Hematopoietic multipotent progenitor cell treated with erythropoietin and hydrocortisone succinate and interleukin-3 and kit ligand, for 15 days (in vitro differentiated cells): Measurements from ENCODE around the gene P4HB.
A peak's percentile ranks its signal among the peaks of the same experiment; 100 is the strongest.

Experiments used
- DNase-seq: peaks from one replicate; pipeline ENCODE4 v3.0.0-alpha.2; 2015; ENCODE audit warnings: low spot score

Gene P4HB

DNA sequence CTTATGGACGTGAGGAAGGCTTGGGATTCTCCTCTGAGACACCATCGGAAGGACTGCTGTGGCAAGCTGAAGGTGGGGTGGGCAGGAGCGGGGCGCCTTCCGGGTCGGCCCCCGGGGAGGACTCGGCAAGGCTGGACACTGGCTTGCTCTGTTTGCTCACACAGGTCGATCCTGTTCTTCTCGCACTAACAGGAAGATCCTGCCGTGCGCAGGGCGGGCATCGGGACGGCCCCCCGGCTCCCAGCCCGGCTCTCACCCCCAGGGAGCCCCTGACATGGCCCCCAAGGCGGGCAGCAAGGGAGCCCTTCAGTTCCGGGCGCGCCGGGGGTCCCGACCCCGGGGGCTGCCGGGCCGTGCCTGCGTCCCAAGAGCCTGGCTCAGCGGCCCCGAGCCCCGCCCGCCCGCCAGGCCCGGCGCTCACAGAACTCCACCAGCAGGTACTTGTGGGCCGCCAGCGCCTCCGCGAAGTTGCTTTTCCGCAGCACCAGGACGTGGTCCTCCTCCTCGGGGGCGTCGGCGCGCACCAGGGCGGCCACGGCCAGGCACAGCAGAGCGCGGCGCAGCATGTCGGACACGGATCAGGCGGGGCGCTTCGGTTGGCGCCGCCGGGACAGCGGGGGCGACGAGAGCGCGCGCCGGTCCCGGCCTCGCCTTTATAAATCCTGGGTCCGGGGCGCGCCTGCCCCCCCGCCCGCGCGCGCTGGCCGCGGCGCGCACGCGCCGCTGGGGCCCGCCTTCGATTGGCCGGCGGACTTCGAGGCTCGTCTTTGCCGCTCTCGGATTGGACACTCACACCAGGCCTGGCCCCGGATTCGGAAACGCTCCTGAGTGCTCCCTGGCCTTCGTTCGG lies at the start of gene P4HB:
Gene P4HB (minus strand): TSS at position 630 of the 850 bp plus-strand sequence. CDS start 64 bp downstream, at position 566.
- no peak for DNase-seq

DNA sequence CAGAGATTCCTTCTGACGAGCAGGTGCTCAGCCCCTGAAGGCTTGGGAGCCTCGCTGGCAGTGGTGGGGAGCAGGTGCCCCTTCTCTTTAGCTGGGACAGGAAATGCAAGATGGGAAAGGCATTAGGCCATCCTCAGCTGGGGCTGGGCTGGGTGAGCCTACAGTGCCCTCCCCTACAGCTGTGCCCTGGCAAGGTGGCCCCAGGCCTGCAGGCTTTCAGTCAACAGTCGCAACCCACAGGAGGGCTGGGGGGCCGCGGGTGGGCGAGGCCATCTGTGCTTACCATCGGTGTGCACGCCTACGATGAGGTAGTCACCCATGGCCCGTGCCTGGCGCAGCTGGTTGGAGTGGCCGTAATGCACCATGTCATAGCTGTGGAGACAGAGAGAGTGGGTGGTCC lies 48.9 kb upstream of the P4HB start:
- DNase-seq, result no peak

DNA sequence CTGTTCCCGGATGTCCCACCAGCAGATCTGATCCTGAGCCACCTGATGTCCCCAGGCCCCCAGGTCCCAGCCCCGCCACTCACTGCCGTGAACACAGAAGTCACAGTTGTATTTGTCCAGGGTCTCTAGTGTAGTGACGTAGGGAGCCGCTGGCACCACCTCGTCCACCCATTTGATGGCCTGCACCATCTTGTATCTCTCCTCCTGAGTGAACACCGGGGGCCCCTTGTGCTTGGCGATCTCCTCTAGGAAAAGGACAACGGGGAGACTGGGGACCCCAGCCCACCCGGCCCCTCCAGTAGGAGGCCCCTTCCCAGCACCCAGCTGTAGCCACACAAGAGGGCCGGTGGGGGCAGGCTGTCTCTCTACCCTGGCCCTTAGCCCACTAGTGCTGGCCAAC lies 48.5 kb upstream of the P4HB start:
- no peak for DNase-seq

DNA sequence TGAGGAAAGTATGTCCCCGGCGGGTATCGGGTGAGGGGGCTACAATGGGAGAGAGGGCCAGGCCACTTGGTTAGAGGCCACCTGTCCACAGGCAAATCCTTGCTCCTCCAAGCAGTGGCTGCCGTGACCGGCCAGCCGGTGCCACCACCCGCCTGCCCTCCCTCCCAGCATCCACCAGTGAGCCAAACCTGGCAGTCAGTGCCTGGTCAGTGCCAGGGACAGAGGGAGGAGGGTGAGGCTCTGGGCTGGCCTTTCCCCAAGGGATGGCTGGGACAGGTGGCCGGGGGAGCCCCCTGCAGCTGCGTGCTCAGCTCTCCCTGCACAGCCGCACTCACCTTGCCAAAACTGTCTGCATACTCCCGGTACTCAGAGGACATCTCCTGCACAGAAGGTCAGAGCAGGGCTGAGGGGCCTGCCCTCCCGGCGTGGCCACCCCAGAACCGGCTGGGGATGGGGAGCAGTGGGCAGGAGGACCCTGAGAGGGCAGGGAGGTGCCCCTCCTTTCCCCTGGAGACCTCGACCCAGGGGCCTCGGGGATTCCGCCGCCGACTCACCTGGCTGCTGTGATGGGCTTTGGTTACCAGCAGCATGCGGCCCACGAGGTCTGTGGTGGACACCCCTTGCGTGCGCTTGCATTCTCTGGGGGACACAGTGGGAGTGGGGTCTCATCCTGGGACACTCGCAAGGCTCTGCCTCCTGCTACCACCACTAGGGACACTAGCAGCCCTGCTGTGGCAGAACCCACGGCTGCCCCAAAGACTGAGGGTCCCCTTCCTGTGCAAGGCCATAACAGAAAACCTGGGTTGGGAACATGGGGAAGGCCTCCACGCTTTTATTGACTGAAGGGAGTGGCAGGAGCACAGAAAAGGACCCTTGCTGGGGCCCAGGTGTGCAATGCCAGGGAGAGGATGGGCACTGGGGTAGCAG lies 47.1 kb upstream of the P4HB start:
- DNase-seq, result no peak

DNA sequence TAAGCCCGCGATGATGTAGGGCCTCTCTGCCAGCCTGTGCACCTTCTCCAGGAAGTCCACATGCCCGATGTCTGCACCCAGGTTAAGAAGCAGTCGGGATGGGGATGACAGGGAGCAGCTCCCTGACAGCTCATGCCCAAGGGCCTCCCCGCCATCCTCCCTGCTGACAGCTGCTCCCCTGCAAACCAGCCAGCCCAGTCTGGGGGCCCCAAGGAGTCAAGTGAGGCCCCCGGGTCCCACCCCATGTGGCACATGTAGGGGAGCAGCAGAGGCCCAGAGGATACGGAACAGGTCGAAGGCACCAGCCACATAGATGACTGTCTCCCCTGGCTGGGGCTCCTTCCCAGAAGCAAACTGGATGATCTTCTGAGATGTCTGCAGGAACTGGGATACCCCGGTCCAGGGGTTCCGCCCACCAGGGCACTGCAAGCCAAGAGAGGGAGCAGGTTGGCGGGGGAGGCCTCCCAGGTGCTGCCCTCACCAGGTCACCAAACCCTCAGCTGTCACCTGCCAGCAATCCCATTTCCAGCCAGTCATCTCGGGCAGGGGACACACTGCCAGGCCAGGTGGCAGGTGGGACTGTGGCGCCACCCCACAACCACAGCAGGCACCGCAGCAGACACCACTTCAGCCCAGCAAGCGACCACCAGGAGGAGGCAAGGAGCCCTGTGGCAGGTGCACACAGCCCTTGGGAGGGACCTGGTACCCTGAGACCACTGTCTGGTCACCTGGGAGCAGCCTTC lies 46.3 kb upstream of the P4HB start:
- DNase-seq, result no peak

DNA sequence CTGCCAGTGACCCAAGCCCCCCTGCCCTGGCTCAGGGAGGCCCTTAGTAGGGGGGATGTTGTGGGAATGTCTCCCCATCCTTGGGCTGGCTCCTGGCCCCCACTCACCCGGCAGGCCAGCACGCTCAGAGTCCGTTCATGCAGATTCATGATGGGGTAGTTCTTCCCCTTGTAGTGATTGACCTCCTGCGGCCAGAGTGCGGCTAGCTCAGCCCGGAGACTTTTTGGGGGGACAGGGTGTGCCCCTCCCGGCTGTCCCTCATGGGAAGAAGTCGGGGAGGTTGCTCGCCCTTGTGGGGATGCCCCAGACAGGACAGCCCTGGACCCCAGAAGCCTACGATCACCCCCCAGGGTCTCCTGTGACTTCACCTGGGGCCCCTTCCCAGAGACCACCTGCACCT lies 45.7 kb upstream of the P4HB start:
- no peak for DNase-seq

DNA sequence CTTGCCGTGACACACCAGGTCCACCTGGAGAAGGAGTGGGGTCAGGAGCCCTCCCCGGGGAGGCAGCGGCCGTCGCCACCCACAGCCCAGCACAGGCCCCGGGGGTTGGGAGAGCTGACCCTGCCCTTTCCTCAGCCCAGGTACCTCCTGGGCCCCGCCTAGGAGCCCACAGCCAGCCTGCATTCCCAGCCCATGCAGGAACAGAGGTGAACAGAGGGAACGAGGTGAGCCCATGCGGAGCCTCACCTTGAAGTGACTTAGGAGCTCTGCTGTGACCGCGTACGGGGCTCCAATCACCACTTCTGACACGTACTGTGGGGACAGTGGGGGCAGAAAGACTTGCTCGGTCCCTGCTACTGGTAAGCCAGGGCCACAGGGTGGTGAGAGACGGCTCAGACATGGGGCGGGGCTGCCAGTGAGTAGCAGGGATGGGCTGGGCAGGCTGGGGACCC lies 45.1 kb upstream of the P4HB start:
- no peak for DNase-seq

DNA sequence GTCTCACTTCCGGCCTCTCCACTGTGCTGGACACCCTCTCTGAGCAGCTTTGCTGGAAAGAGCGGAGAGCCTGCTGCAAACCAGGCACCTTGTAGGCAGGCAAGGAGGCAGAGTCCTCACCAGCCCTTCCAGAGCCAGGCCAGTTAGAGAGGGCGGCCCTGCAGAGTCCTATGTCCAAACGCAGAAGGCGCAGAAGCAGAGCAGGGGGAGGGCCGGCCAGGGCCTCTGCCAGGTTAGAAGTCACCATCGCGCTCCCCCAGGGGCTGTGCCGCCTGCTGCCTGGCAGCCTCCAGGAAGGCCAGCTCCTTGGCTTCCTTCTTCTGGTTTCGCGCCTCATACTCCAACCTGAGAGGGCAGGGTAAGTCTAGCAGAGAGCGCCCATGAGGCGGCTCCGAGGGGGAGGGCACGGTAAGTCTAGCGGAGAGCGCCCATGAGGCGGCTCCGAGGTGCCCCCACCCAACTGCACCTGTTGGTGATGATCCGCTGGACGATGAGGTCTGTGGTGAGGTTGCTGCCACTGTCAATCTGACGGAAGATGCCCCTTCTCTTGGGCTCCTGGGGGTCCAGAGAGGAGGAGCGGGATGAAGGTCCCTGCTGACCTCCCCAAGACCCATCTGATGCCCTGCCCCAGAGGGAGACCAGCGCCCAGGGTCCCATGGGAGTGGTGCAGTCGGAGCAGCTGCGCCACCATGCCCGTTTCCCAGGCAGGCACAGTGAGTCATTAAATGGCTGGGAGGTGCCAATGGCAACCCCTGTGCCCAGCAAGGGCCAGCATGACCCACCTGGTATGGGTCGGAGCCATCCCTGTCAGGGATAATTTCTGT lies 44.5 kb upstream of the P4HB start:
- DNase-seq, result no peak

DNA sequence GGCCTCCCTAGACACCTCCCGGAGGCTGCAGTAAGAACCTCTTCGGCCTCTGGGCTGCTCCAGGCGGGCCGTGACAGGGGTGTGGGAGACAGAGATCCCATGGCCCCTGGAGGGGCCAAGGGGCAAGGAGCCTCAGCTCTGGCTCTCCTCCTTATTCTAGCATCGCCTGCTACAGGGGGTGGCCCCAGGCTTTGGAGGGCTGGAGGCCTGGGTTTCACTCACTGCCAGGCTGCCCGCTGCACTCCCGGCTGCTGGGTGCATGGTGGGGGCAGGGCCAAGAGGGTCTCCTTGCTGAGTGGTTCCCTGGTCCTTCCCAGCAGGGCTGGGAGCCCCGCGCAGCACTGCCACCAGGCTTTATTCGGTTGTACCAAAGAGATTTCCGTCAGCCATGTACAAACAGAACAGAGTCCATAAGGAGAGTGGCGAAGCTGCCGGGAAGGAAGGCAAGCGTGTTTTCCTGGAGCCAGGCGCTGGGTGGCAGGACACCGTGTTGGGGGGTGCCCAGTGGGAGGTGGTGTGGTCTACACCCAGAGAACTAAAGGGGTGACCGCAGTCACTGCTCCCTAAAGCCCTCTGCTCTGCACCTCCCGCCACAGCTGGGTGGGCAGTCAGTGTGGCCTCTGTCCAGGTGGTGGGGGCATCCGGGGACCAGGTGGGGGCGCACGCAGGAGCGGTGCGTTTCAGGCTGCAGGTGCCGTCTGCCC lies 43.7 kb upstream of the P4HB start:
- no peak for DNase-seq

DNA sequence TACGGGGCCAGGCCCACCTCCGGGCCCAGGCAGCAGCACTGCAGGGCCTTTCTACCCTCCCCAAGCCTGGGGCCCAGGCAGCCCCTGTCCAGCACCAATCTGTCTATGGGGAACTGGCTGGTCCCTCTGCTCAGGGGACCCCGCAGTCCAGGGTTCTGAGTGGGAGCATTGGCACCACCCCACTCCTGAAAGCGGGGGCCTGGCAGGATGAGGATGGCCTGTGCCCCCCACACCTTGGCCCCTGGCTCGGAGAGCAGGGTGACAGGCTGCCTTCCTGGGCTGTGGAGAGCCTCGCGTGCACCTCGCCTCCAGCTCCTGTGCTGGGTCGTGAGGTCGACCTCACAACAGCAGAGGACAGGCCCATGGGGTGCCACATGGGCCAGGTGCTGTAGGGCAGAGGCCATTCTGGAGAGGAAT lies 43.1 kb upstream of the P4HB start:
- no peak for DNase-seq

DNA sequence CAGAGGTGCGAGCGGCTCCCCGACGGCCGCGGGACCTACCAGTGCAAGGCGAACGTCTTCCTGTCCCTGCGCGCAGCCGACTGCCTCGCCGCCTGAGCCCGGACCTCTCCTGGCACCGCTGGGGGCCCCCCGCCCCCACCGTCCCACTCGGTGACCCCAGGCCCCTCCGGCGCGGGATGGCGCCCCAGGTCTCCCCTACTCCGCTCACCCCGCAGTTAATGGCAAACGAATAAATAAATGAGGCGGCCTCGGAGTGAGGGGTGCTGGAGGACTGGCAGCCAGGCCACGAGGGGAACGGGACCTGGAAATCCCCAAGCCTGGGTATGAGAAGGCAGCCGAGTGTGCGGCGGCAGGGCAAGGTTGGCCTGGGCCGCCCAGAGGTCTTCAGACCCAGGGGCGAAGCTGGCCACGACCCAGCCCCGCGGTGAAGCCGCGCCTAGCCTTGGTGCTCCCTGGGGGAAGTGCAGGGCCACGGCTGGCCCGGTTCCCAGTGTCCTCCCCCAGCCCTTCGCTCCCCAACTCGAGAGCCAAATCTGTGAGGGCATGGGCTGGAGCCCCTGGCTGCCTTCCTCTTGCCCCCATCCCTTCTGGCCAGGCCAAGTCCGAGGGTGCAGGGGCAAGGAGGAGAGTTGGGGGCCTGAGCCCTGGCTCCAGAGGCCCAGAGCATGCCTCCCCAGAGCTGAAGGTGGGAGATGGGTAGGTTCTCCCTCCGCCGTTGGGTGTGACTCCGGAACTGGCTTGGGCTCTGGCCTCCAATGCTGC lies 42.5 kb upstream of the P4HB start:
- no peak for DNase-seq

DNA sequence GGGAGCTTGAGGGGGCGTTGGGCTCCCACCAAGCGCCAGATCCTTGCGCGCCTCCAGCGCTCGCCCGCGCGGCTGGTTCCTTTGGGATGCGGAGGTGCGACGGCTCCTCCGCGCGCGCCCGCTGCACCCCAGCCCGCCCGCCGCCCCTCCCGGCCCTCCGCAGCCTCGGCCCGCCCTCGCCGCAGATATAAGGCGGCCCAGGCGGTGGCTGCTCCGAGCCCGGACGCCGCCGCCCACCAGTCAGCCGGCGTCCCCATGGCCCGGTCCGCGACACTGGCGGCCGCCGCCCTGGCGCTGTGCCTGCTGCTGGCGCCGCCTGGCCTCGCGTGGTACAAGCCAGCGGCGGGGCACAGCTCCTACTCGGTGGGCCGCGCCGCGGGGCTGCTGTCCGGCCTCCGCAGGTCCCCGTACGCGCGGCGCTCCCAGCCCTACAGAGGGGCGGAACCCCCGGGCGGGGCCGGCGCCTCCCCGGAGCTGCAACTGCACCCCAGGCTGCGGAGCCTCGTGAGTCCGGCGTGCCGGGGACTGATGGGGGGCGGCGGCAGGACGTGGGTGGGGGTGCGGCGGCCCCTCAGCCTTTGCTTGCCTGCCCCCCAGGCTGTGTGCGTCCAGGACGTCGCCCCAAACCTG lies 41.8 kb upstream of the P4HB start, which contains the start of gene NPB:
Gene NPB (plus strand): TSS at position 216 of the 630 bp plus-strand sequence. CDS start 40 bp downstream, at position 256.
- peak; percentile 52 for DNase-seq

DNA sequence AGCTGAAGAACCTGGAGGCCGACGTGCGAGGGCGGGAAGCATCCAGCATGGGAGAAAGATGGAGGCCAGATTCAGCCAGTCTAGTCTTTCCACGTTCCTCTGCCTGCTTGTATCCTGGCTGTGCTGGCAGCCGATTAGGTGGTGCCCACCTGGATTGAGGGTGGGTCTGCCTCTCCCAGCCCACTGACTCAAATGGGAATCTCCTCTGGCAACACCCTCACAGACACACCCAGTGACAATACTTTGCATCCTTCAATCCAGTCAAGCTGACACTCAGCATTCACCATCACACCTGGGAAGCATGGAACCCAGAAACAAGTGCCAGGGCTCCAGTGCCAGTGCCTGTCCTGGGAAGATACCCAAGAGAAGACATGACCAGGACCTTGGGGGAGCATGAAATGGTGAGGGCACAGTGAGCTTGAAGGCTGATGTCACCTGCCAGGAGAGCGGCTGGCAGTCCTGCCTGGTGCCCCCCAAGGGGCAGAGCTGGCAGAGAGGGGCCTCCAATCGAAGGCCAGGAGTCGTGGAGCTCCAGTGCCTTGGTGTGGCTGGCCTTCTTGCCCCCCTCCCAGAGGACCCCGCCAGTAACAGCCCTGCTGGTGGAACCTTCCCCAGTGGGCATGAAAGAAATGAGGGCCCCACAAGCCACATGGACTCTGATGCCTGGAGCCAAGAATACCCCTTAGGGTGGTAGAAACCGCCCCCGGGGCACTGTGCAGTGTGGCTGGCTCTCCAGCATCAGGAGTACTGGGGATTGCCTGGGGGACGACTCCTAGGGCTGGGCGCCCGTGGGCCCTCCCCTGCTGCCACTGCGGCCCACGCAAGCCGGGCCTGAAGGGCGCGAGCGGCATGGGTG lies 41.1 kb upstream of the P4HB start:
- DNase-seq, result no peak

DNA sequence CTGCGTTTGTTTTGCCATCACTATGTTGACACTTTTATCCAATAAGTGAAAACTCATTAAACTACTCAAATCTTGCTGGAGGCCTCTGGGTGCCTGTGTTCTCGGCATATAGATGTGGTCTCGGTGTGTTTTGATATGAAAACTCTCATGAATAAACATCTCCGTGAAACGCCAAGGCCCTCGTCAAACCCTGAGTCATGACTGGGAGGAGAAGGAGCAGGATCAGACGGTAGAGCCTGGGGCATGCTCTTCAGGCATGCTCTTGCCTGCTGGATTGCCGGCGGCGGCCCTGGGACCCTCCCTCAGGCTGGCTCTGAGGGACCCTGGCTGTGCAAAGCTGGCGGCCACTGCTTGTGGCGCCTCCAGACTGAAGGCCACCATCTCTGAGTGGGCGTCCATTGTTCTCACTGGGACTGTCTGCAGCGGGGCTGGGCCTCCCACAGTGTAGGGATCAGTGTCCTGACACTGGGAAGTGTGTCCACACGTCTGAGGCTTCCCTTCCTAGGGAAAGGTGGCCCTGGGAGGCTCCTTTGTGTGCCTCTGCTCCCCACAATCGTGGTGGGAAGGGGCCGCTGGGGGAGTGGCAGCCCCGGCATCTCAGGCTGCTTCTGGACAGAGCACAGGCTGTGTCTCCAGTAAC lies 40.0 kb upstream of the P4HB start:
- DNase-seq, result no peak

DNA sequence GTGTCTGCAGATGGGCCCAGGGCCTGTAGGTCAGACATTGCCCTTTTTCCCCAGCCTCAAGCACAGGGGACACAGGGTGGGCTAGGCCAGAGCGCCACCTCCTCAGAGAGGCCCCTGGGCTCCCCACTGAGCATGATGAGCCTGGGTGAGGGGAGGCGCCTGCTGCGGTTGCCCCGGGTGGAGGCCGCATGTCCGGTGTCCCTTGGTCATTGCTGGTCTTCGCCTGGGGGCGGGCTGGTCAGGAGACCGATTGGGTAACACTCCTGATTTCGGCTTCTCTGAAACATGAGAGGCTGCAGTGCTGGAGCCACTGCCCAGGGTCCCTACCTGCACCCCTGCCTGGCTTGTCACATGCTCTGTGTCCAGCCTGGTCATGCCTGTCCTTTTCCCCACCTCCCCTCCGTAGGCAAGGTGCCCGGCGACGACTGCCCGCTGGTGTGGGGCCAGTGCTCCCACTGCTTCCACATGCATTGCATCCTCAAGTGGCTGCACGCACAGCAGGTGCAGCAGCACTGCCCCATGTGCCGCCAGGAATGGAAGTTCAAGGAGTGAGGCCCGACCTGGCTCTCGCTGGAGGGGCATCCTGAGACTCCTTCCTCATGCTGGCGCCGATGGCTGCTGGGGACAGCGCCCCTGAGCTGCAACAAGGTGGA lies 39.3 kb upstream of the P4HB start:
- DNase-seq, result no peak

DNA sequence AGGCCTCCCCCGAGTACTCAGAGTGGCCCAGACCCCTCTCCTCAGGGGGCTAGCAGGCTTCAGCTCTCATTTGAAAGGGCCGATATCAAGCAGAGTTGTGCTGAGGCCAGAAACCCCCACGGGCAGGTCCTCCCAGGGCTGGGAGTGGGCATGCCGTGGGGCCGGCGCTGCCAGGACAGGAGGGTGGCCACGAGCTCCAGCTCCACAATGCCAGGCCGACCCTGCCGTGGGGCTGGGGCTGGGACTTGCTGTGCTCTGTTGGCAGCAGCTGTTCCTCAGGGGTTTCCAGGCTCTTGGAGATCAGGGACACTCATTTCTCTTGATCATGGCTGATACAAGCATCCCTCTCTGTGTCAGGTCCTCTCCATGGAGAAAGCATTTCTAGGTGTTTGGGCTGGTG lies 38.5 kb upstream of the P4HB start:
- no peak for DNase-seq
